Measurements from ENCODE around the gene ROM1. TPM values are rescaled to one million over a fixed set of nuclear protein-coding genes. Genes with fewer than 3 reads are reported as not detected.
"Not testable (repeated sequence)": the region's sequence is repeated elsewhere in the genome, so short reads cannot be mapped to it uniquely, and the experiment has no call there.

ROM1 gene
- total and polyA plus RNA-seq, 4 donors = 3.5 to 17.9 (median 9.4) TPM

DNA sequence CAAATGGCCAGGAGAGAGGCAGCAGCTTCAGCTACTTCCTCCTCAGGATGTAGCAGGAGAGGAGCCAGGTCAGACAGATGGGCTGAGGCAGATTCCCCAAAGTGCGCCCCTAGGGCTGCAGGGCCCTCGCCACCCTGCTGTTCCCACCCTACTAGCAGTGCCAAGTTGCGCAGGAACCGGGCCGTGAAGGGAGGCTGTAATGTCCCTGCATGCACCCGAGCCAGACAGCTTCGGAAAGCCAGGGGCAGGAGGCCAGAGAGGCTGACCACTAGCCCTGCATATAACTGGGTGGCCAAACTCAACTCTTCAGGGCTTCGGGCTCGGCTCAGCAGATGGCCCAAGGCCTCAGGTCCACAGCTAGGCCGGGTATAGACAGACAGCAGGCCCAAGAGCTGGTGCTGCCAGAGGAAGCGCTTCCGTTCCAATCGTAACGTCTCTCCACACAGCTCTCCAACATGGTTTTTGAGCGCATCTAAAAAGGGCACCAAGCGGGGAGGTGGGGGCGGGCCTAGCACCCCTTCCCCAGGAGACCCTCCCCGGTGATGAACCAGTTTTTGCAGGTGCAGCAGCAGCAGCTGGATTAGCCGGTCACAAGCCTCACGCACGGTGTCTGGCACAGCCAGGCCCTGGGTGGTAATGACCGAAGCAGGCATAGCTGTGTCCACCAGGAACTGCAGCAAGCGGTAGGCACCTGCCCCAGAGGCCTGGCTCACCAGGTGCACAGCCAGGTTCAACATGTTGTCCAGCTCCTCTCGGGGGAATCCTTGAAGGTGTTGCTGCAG, 35.3 kb downstream of the ROM1 start:
- TF ChIP-seq, protein P1, sequence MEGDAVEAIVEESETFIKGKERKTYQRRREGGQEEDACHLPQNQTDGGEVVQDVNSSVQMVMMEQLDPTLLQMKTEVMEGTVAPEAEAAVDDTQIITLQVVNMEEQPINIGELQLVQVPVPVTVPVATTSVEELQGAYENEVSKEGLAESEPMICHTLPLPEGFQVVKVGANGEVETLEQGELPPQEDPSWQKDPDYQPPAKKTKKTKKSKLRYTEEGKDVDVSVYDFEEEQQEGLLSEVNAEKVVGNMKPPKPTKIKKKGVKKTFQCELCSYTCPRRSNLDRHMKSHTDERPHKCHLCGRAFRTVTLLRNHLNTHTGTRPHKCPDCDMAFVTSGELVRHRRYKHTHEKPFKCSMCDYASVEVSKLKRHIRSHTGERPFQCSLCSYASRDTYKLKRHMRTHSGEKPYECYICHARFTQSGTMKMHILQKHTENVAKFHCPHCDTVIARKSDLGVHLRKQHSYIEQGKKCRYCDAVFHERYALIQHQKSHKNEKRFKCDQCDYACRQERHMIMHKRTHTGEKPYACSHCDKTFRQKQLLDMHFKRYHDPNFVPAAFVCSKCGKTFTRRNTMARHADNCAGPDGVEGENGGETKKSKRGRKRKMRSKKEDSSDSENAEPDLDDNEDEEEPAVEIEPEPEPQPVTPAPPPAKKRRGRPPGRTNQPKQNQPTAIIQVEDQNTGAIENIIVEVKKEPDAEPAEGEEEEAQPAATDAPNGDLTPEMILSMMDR (IDR thresholded peaks at IDR 0.05; ENCODE audit: control extremely low read depth, extremely low read depth) = no peak
- peaks cover 0 to 24% (median 18%) of the 10 kb centered on the region in 4 donors for H3K36me3 ChIP-seq (ENCODE audit: control insufficient read depth in 4 of 4, insufficient read depth in 4 of 4, low read length in 4 of 4)
- H3K27ac ChIP-seq (ENCODE audit: low read depth in 1 of 2, low read length in 1 of 2) = no peak overlapping the region
- 94 to 97% methylated on average over 24 of the region's 24 CpGs for WGBS, 2 donors
- DNase-seq (no peak), ATAC-seq (ENCODE audit: insufficient read depth, low FRiP score) (no peak)
- peaks cover 0 to 25% (median 6%) of the 10 kb centered on the region in 5 donors for H3K4me1 ChIP-seq (ENCODE audit: control insufficient read depth in 5 of 5, insufficient read depth in 5 of 5, low read length in 5 of 5)
- H3K9me3 ChIP-seq (ENCODE audit: control insufficient read depth in 4 of 4, insufficient read depth in 3 of 4, low read length in 3 of 4) = no peaks in the 10 kb centered on the region
- H3K27me3 ChIP-seq (ENCODE audit: control insufficient read depth in 3 of 3, insufficient read depth in 3 of 3, low read length in 2 of 3) = no peaks in the 10 kb centered on the region
- H3K4me3 ChIP-seq = no peak overlapping the region
- H3K9ac ChIP-seq (ENCODE audit: insufficient read depth in 1 of 2, low read length in 2 of 2) = no peak overlapping the region

DNA sequence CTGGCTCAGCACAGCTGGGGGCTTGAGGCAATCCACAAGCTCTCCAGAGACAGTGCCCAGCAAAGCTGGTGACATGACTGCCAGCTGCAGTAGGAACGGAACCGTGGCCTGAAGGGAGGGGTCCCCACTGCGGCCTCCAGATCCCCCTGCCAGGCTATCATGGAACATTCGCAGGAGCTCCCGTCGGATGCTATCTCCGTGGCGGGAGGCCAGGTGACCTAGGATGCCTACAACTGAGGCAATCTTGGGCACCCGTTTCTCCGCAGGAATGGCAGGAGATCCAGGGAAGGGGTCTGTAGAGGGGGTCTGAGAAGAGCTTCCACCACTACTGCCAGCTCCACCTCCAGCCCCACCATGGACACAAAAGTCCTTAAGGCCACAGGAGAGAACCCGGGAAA, 35.9 kb downstream of the ROM1 start:
- TF ChIP-seq, protein P1 (IDR thresholded peaks at IDR 0.05; ENCODE audit: control extremely low read depth, extremely low read depth) = no peak
- no peak for DNase-seq
- Histone ChIP-seq H3K36me3 (ENCODE audit: control insufficient read depth in 4 of 4, insufficient read depth in 4 of 4, low read length in 4 of 4) (peaks cover 0 to 24% (median 18%) of the 10 kb centered on the region in 4 donors), H3K9me3 (ENCODE audit: control insufficient read depth in 4 of 4, insufficient read depth in 3 of 4, low read length in 3 of 4) (no peaks in the 10 kb centered on the region), H3K4me3 (no peak overlapping the region), H3K9ac (ENCODE audit: insufficient read depth in 1 of 2, low read length in 2 of 2) (no peak overlapping the region), H3K27me3 (ENCODE audit: control insufficient read depth in 3 of 3, insufficient read depth in 3 of 3, low read length in 2 of 3) (no peaks in the 10 kb centered on the region), H3K4me1 (ENCODE audit: control insufficient read depth in 5 of 5, insufficient read depth in 5 of 5, low read length in 5 of 5) (peaks cover 0 to 25% (median 6%) of the 10 kb centered on the region in 5 donors), H3K27ac (ENCODE audit: low read depth in 1 of 2, low read length in 1 of 2) (no peak overlapping the region)
- no peak for ATAC-seq (ENCODE audit: insufficient read depth, low FRiP score)
- WGBS, 2 donors = 94 to 96% methylated on average over 11 of the region's 11 CpGs

GRCh38 chr11:62649486-62649885, 36.4 kb downstream of the ROM1 start:
- DNase-seq (no peak), ATAC-seq (ENCODE audit: insufficient read depth, low FRiP score) (no peak)
- TF ChIP-seq, protein P1 (IDR thresholded peaks at IDR 0.05; ENCODE audit: control extremely low read depth, extremely low read depth) = no peak
- H3K4me1 ChIP-seq (ENCODE audit: control insufficient read depth in 5 of 5, insufficient read depth in 5 of 5, low read length in 5 of 5) = peaks cover 0 to 25% (median 6%) of the 10 kb centered on the region in 5 donors
- no peaks in the 10 kb centered on the region for H3K27me3 ChIP-seq (ENCODE audit: control insufficient read depth in 3 of 3, insufficient read depth in 3 of 3, low read length in 2 of 3)
- peaks cover 0 to 21% (median 16%) of the 10 kb centered on the region in 4 donors for H3K36me3 ChIP-seq (ENCODE audit: control insufficient read depth in 4 of 4, insufficient read depth in 4 of 4, low read length in 4 of 4)
- 90 to 93% methylated on average over 11 of the region's 11 CpGs for WGBS, 2 donors
- no peaks in the 10 kb centered on the region for H3K9me3 ChIP-seq (ENCODE audit: control insufficient read depth in 4 of 4, insufficient read depth in 3 of 4, low read length in 3 of 4)
- no peak overlapping the region for H3K9ac ChIP-seq (ENCODE audit: insufficient read depth in 1 of 2, low read length in 2 of 2)
- no peak overlapping the region for H3K4me3 ChIP-seq
- no peak overlapping the region for H3K27ac ChIP-seq (ENCODE audit: low read depth in 1 of 2, low read length in 1 of 2)

- Histone ChIP-seq H3K36me3 (ENCODE audit: control insufficient read depth in 4 of 4, insufficient read depth in 4 of 4, low read length in 4 of 4) (peaks cover 0 to 20% (median 16%) of the 10 kb centered on the region in 4 donors), H3K4me1 (ENCODE audit: control insufficient read depth in 5 of 5, insufficient read depth in 5 of 5, low read length in 5 of 5) (peaks cover 0 to 25% (median 6%) of the 10 kb centered on the region in 5 donors)
- not testable (repeated sequence) for DNase-seq; H3K27me3 ChIP-seq (ENCODE audit: control insufficient read depth in 3 of 3, insufficient read depth in 3 of 3, low read length in 2 of 3); H3K9ac ChIP-seq (ENCODE audit: insufficient read depth in 1 of 2, low read length in 2 of 2); H3K27ac ChIP-seq (ENCODE audit: low read depth in 1 of 2, low read length in 1 of 2); H3K9me3 ChIP-seq (ENCODE audit: control insufficient read depth in 4 of 4, insufficient read depth in 3 of 4, low read length in 3 of 4); ATAC-seq (ENCODE audit: insufficient read depth, low FRiP score); H3K4me3 ChIP-seq
- 94 to 97% methylated on average over 12 of the region's 12 CpGs for WGBS, 2 donors
Measured at GRCh38 chr11:62650283-62650682, 37.2 kb downstream of the ROM1 start.
